Cortex of kidney (tissue), 1 donor: ENCODE measurements around the gene ZDHHC14.

Source experiments
- DNase-seq: peaks from one replicate; lab custom pipeline; 2025; lab: John Stamatoyannopoulos, UW

ZDHHC14 gene

GRCh38 chr6:157602521-157603295 is 221.7 kb downstream of the ZDHHC14 start:
- DNase-seq: no peak

DNA sequence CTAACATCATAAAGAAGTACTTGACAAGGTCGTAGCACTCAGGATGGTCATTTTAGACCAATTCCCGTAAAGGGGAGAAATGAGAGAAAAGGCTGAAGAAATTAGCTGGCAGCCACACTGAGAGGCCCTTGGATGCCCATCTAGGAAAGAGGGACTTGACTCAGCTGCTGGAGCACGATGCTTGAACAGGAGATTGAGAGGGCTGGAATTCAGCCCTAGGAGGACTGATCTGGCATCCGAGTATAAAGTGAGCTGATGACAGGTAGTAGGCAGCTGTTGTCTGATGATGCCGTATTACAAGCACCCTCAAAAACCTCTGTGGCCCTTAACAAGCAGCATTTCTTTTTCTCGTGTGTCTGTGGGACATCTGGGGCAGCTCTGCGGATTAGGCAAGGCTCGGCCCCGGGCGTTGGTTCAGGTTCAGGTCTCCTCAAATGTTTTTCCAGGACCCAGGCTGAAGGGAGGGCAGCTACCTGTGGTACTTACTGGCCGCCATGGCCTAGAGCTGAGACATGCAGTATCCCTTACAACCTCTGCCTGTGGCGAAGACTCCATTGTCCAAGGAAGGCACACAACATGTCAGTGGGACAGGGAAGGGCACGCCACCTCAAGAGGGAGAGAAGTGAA is 222.4 kb downstream of the ZDHHC14 start:
- DNase-seq: no peak

DNA sequence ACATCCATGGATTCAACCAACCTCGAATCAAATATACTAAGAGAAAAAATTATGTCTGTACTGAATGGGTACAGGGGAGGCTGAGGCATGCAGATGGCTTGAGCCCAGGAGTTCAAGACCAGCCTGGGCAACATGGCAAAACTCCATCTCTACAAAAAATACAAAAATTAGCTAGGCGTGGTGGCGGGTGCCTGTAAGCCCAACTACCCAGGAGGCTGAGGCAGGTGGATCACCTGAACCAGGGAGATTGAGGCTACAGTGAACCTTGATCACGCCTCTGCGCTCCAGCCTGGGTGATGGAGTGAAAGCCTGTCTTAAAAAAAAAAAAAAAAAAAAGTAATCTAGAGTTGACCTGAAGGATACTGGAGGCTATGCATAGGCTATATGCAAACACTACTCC is 223.0 kb downstream of the ZDHHC14 start:
- DNase-seq: no peak

- no peak for DNase-seq
Observed at GRCh38 chr6:157604816-157605215, 223.8 kb downstream of the ZDHHC14 start.

DNA sequence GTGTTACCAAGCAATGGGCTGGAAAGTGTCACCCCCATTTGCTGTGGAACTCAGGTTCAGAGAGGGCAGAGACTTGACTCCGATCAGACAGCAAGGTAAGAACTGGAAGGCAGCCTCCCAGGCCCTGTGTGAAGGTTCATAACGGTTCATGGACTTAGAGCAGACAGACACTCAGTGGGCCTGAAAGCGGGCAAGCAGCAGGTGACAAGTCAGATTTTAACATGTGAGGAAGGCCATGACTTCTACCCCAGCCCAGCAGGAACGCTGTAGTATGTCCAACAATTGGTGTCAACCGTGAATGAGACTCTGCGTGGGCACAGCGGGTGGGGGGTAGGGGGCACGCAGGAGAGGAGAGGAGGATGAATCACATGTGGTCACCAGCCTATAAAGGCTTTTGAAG is 224.5 kb downstream of the ZDHHC14 start:
- no peak for DNase-seq

DNA sequence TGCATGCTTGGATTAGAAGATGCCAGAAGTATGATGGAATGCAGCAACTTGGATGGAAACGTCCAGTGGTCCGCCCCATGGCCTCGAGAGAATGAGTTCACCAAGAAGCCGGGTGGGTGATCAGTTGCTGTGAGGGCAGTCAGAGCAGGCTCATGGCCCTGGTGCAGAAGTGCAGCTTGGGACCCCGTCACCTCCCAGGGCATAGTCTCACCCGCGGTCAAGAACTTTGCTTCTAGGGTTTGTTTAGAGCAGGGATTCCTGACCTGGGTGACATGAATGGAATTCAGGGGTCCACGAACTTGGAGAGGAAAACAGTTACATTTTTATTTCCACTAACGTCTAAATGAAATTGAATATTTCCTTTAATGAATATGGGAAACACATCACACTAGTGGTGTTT is 225.5 kb downstream of the ZDHHC14 start:
- DNase-seq: no peak

- no peak for DNase-seq
Observed at GRCh38 chr6:157607317-157608109, 226.5 kb downstream of the ZDHHC14 start.

DNA sequence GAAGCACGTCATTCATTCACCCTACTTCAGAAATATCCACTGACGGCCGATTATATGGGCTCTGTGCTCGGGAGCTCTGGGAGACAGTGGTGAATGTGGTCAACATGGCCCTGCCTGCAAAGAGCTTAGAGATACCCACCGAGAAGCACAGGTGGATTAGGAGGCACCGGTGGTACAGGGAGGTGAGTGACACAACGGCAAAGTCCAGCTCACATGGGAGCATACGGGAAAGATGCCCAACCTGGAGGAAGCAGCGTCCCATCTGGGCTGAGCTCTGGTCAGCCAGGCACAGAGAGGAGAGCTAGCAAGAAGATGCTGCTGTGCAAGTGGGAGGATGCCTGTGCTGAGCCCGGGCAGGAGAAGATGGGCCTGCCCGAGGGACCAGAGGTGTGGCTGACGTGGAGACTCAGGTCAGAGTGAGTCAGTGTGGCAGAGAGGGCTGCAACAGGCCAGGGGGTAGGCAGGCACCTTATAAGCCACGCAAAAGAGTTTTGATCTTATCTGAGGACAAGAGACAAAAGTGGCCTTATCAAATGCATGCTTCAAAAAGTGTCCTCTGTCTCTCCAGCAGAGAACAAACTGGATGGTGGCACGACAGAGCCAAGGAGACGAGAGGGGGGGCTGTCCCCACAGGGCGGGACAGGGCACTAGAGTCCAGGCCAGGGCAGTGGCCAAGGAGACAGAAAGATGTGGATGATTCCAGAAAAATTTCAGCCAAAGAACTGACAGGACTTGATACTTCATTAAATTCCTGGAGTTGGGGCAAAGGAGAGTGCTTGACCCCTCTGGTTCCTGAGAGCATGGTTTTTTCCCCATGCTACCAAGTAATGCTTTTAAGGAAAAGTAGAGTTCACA is 227.5 kb downstream of the ZDHHC14 start:
- DNase-seq: no peak

DNA sequence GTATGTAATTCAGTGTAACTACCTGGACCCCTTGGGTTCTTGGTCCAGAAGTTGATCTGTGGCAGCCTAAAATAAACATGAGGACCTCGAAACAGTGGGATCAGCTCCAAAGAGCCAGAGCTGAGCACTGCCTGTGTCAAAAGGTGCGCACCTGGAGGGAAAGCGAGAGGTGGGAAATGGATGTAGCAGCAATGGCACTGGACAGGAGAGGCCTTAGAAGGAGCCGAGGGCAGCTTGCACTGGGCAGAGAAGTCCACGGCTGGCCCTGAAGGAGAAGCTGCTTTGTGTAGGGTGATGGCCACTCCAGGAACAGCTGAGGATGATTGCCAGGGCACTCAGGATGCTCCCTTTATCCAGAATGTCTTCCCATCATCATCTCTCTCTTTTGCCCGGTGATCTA is 228.1 kb downstream of the ZDHHC14 start:
- no peak for DNase-seq

DNA sequence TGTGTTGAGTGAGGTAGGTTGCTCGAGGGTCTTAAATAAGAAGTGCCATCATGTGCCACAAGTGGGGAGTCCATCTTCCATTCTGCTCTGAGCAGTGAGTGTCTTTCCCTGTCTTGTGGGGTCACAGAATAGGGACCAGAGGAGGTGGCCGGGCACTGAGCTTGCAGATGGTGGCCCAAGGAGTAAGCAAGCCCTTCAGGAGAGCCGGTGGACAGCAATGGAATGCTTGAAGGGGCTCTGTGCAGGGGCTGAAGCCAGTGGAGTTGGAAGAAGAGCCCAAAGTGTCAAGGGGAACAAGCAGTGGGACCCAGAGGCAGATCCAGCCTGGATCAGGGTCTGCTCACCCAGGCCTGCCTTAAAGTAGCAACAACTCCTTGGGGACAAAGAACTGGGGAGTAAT is 228.6 kb downstream of the ZDHHC14 start:
- DNase-seq: no peak

DNA sequence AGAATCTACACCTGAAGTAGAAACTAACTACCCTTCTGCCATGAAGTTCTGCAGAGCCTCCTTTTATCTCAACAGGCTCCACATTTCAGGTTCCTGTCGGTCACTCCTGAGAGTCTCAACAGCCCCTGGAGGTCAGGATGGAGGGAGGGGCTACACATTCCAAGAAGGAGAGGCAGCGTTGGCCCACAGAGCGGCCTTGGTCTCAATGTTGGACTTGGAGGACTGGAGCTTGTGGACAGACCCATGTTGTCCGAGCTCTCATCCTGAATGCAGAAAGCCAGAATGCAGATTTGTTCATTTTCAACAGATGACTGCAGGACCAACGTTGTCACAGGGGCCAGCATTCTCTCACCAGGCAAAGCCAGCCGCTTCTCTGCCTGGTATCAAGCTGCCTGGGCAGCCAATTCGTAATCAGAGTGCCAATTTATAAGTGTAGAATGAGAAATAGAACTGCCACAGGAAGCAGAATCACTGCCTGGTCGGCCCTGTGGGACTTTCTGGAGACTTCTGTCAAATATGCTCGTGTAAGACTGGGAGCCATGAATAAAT is 229.5 kb downstream of the ZDHHC14 start:
- DNase-seq: no peak

DNA sequence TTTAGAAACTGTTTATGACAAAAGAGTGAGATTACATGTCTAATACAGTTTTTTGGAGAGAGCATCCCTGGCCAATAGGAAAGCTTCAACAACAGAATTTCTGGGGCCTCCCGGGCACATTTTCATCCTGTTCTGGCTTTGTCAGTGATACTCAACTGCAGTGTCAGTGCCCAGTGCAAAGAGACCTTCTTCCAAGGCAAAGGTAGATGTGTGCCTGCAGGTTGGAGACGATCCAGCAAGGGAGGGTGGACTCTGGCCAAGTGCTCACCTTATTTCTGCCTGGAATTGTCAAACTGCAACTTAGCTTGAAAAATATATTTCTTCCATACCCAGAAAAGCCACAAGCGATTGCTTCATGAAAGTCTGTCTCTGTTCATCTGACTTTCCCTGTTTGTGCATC is 230.4 kb downstream of the ZDHHC14 start:
- no peak for DNase-seq

- DNase-seq: no peak
Observed at GRCh38 chr6:157613011-157613522, 232.1 kb downstream of the ZDHHC14 start.

GRCh38 chr6:157614026-157614568 is 233.1 kb downstream of the ZDHHC14 start:
- no peak for DNase-seq

DNA sequence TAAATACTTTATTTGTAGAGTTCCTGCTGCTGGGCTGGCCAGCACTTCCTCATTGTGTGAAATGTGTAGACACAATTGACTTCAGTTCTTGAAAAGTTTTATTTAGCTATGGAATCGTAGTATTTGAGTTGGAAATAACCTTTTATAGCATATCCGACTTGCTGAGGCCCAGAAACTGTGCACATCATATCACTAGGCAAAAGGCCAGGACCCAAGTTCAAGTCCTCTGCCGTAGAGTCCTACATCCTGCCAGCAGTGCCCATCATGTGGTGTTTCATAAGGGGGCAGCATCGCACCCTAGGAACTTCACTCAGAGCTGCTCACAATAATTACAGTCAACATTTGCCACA is 234.4 kb downstream of the ZDHHC14 start:
- DNase-seq: no peak

DNA sequence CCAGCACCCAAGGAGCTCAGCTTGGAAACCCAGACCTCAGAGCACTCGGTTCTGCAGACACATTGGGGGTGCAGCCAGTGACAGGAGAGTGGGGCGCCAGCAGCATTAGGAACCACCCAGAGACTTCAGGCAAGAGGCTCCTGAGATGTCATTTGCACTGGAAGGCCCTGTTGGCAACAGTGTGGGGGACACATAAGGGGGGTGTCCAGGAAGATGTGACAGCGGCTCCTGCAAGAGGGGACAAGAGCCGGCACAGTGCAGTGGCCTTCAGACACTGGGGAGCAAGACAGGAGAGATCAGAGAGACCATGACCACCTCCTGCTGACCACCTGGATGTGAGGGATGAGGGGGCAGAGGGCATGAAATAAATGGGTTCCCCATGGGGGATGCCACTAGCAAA is 235.0 kb downstream of the ZDHHC14 start:
- no peak for DNase-seq

DNA sequence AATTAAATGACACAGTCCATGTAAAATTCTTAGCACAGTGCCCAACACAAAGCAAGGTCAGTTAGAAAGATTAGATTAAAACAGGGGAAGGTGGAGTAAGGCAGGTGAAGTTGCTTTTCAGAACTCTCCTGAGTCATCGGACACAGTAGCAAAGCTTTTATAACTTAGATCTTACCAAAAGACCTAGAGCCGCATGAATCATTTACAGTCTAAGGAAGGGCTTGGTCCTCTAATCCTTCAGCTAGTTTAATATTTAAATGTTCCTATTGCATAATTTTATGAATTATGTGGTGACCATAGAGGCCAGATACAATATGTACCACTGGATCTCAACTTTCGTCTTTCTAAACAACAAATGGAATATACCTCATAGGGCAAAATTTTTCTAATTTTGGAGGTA is 240.0 kb downstream of the ZDHHC14 start:
- DNase-seq: no peak

DNA sequence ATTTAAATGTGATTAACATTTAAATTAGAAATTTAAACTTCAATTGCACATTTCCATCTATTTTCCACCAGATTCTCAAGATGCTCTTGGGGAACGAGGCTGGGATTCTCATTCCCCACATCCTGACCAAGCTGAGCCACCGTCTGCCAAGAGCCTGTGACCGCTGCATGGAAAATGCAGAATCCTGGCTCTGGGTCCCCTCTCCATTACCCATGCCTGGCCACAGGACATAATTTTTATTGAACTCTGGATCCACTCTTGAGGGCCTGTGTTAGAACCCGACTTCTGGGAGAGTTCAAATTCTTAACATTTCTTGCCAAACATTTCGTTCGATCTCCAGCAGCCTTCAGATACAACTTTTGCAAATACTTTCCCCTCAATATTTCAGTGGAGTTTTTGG is 240.4 kb downstream of the ZDHHC14 start:
- no peak for DNase-seq

GRCh38 chr6:157622427-157622826 is 241.4 kb downstream of the ZDHHC14 start:
- no peak for DNase-seq

DNA sequence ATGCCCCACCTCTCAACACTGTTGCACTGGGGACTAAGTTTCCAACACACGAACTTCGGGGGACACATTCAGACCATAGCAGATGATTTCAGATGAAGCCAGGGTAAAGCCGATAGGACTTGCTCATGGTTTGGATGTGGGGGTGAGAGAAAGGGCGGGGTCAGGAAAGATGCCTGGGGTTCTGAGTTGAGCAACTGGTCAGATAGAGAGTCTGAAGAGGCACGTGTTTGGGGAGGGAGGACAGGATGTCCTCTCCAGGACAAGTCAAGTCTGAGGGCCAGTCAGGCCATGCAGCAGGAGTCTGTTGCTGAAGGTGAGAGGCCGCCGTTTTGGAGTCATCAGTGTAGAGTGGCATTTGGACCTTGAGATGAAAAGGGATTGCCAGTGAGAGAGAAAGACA is 244.1 kb downstream of the ZDHHC14 start:
- no peak for DNase-seq

DNA sequence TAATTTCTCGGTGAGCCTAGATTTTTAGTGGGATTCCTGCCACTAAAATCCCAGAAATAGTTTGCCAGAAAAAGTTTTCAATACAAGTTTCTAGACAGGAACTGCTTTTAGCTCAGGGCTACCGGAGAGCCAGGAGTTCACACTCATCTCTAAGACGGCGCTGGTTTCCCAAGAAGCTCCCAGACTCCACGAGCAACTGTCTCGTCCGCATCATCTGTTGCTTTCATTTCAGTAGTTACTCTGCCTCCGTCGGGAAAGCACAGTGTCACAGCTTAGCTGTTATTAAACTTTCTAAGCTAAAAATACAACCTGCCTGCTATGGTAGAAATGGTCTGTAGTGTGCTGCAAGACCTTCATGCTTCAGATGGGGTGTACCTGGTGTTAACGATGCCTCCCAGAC is 244.8 kb downstream of the ZDHHC14 start:
- no peak for DNase-seq
